K562 (cell line): ENCODE measurements around the gene KCNA10. TPM values are rescaled to one million over a fixed set of nuclear protein-coding genes. Genes with fewer than 3 reads are reported as not detected.

Experiments used
- ARID1B ChIP-seq: fragments of 450-650 bp; IDR thresholded peaks from 2 replicates; pipeline ENCODE4 v1.6.1; 2016; ENCODE audit warnings: antibody characterized with exemption, mild to moderate bottlenecking, inconsistent platforms
- ATF3 ChIP-seq, 2 experiments: fragments of 450-650 bp in 1 of 2; sonication (generic) in 1 of 2; formaldehyde crosslinking in 1 of 2; IDR thresholded peaks in 1 of 2; conservative IDR thresholded peaks in 1 of 2; 2 replicates each; pipeline versions ENCODE4 v1.6.1 to v1.8.1; 2016 to 2023; ENCODE audit warnings: mild to moderate bottlenecking in 2 of 2, moderate library complexity in 2 of 2, inconsistent platforms in 1 of 2, missing genetic modification reagents in 1 of 2
- ATF7 ChIP-seq: fragments of 450-650 bp; IDR thresholded peaks from 2 replicates; pipeline ENCODE4 v1.7.1; 2014; ENCODE audit warnings: mild to moderate bottlenecking, moderate library complexity
- BCOR ChIP-seq: fragments of 450-650 bp; IDR thresholded peaks from 2 replicates; pipeline ENCODE4 v1.6.1; 2016
- CBFA2T2 ChIP-seq: fragments of 450-650 bp; conservative IDR thresholded peaks from 2 replicates; pipeline ENCODE4 v1.6.1; 2017; ENCODE audit warnings: mild to moderate bottlenecking
- CBFA2T3 ChIP-seq: fragments of 450-650 bp; IDR thresholded peaks from 2 replicates; pipeline ENCODE4 v1.6.1; 2017
- CREB1 ChIP-seq, 2 experiments: sonication (generic) in 1 of 2; formaldehyde crosslinking in 1 of 2; IDR thresholded peaks; 2 replicates each; pipeline versions ENCODE4 v1.6.1 to v1.8.0; 2012 to 2022; ENCODE audit warnings: inconsistent platforms in 1 of 2, mild to moderate bottlenecking in 1 of 2, missing genetic modification reagents in 1 of 2, moderate library complexity in 1 of 2
- CREM ChIP-seq: IDR thresholded peaks from 2 replicates; pipeline ENCODE4 v1.6.1; 2014; ENCODE audit warnings: antibody characterized with exemption, low read depth
- CTBP1 ChIP-seq: fragments of 450-650 bp; IDR thresholded peaks from 2 replicates; pipeline ENCODE4 v1.6.1; 2016; ENCODE audit warnings: borderline replicate concordance
- ESRRA ChIP-seq: fragments of 450-650 bp; IDR thresholded peaks from 2 replicates; pipeline ENCODE4 v1.6.1; 2014; ENCODE audit warnings: low read depth, mild to moderate bottlenecking, moderate library complexity, borderline replicate concordance
- JUN ChIP-seq, 2 experiments: sonication (generic) in 1 of 2; formaldehyde crosslinking in 1 of 2; IDR thresholded peaks; 2 replicates each; pipeline versions ENCODE4 v1.6.1 to v1.8.0; 2012 to 2022; ENCODE audit warnings: borderline replicate concordance in 2 of 2, mild to moderate bottlenecking in 2 of 2, improper control_type of control experiment in 1 of 2, low read depth in 1 of 2, low read length in 1 of 2, missing genetic modification reagents in 1 of 2
- JUND ChIP-seq, 2 experiments: IDR thresholded peaks; 2 replicates in 1 of 2; 3 replicates in 1 of 2; pipeline ENCODE4 v1.6.1; 2011; ENCODE audit warnings: borderline replicate concordance in 2 of 2, low read depth in 2 of 2, low read length in 2 of 2, improper control_type of control experiment in 1 of 2, missing biosample characterization in 1 of 2, missing genetic modification characterization in 1 of 2, missing genetic modification reagents in 1 of 2
- KDM1A ChIP-seq, 2 experiments: fragments of 450-650 bp; IDR thresholded peaks; 2 replicates each; pipeline ENCODE4 v1.6.1; 2016; ENCODE audit warnings: mild to moderate bottlenecking in 2 of 2
- KLF16 ChIP-seq: IDR thresholded peaks from 2 replicates; pipeline ENCODE4 v1.6.1; 2016; ENCODE audit warnings: antibody characterized with exemption
- MIER1 ChIP-seq: fragments of 450-650 bp; IDR thresholded peaks from 2 replicates; pipeline ENCODE4 v1.6.1; 2016; ENCODE audit warnings: antibody characterized with exemption, mild to moderate bottlenecking, low read depth
- NCOR1 ChIP-seq: fragments of 450-650 bp; IDR thresholded peaks from 2 replicates; pipeline ENCODE4 v1.6.1; 2016; ENCODE audit warnings: mild to moderate bottlenecking, moderate library complexity
- SMARCA4 ChIP-seq: fragments of 450-650 bp; IDR thresholded peaks from 2 replicates; pipeline ENCODE4 v1.6.1; 2016
- STAT5A ChIP-seq: IDR thresholded peaks from 2 replicates; pipeline ENCODE4 v1.6.1; 2012; ENCODE audit warnings: low read length, inconsistent platforms, borderline replicate concordance
- TEAD1 ChIP-seq, 2 experiments: fragments of 450-650 bp in 1 of 2; sonication (generic) in 1 of 2; formaldehyde crosslinking; IDR thresholded peaks; 2 replicates each; pipeline versions ENCODE4 v1.4.0 to v1.8.0; 2020 to 2022; ENCODE audit warnings: mild to moderate bottlenecking in 2 of 2, missing genetic modification reagents in 1 of 2
- XRCC3 ChIP-seq: fragments of 450-650 bp; IDR thresholded peaks from 2 replicates; pipeline ENCODE4 v1.6.1; 2017; ENCODE audit warnings: mild to moderate bottlenecking, moderate library complexity
- ZBTB7A ChIP-seq: IDR thresholded peaks from 2 replicates; pipeline ENCODE4 v1.6.1; 2011; ENCODE audit warnings: low read depth, mild to moderate bottlenecking, low read length, moderate library complexity, borderline replicate concordance; ENCODE audit not compliant: control insufficient read depth
- ZEB2 ChIP-seq: fragments of 450-650 bp; IDR thresholded peaks from 2 replicates; pipeline ENCODE4 v1.6.1; 2016
- ZNF217 ChIP-seq: sonication (generic); formaldehyde crosslinking; IDR thresholded peaks from 2 replicates; pipeline ENCODE4 v1.8.0; 2022; ENCODE audit warnings: mild to moderate bottlenecking, missing genetic modification reagents
- ZNF511 ChIP-seq: sonication (generic); formaldehyde crosslinking; IDR thresholded peaks from 2 replicates; pipeline ENCODE4 v1.8.0; 2022; ENCODE audit warnings: mild to moderate bottlenecking, missing genetic modification reagents
- ZNF584 ChIP-seq: fragments of 200-800 bp; sonication (Bioruptor generic); IDR thresholded peaks from 2 replicates; pipeline ENCODE4 v1.6.1; 2016; ENCODE audit warnings: low read depth, mild to moderate bottlenecking, missing genetic modification characterization, missing compliant biosample characterization
- ZNF766 ChIP-seq: fragments of 200-800 bp; sonication (Bioruptor generic); conservative IDR thresholded peaks from 2 replicates; pipeline ENCODE4 v1.6.1; 2016; ENCODE audit warnings: missing genetic modification characterization, missing compliant biosample characterization
- polyA plus RNA-seq, 8 experiments: library from polyadenylated mRNA; depleted of rRNA in 4 of 8; stranded (reverse) in 5 of 8; unstranded in 3 of 8; fragments of >200 nt; fragmentation: Nextera tagmentation in 2 of 8; fragmentation: Illumina TruSeq in 1 of 8; extraction: Ambion mirVana in 2 of 8; extraction: Trizol in 1 of 8; gene quantifications; 2 replicates each; pipeline versions ENCODE4 v1.2.1 to v1.2.3, GENCODE V29; 2011 to 2014; ENCODE audit warnings: inconsistent platforms in 1 of 8, missing spikeins in 1 of 8
- total RNA-seq, 7 experiments: library from RNA; depleted of rRNA in 6 of 7; stranded (reverse); fragments of >200 nt in 6 of 7; fragmentation: Illumina TruSeq in 2 of 7; extraction: Trizol in 2 of 7; gene quantifications; 2 replicates each; pipeline versions ENCODE4 v1.2.1 to v1.2.3, GENCODE V29; 2011 to 2021; ENCODE audit warnings: low replicate concordance in 1 of 7
- TF ChIP-seq, protein P1 (sequence below), 2 experiments: fragments of 450-650 bp; conservative IDR thresholded peaks; 2 replicates each; pipeline ENCODE4 v1.6.1; 2017; ENCODE audit warnings: mild to moderate bottlenecking in 2 of 2, moderate library complexity in 2 of 2

Gene KCNA10
- total and polyA plus RNA-seq, 9 of the 15 experiments (the other 6 are each of a cell fraction or from before 2014, with no cell fraction given), result not detected

GRCh38 chr1:110477041-110477440 is 41.9 kb downstream of the KCNA10 start (continued):
- peak; percentile 92 for TF ChIP-seq JUN (IDR thresholded peaks at IDR 0.05; ENCODE audit: borderline replicate concordance, low read depth, low read length)
- no peak for TF ChIP-seq JUN (CRISPR knock-in tag; IDR thresholded peaks at IDR 0.05; ENCODE audit: borderline replicate concordance)
- peak; percentile 84 for TF ChIP-seq SMARCA4
- TF ChIP-seq ATF3 (IDR thresholded peaks at IDR 0.05), result peak; percentile 92
- TF ChIP-seq ATF3 (CRISPR knock-in tag; conservative IDR thresholded peaks at IDR 0.05), result 0 out of 2 replicates have a peak, but pooled peaks have one; percentile 40
- peak; percentile 87 for TF ChIP-seq JUND (IDR thresholded peaks at IDR 0.05; ENCODE audit: borderline replicate concordance, low read depth, low read length)
- TF ChIP-seq JUND (tag; IDR thresholded peaks at IDR 0.05; ENCODE audit: borderline replicate concordance, low read depth, low read length), result peak; percentile 92; the same call in 2 of the 3 replicates
- TF ChIP-seq ZEB2, result peak; percentile 64; the same call in 1 of the 2 replicates
- TF ChIP-seq CBFA2T3, result peak; percentile 95
- TF ChIP-seq NCOR1, result peak; percentile 70
- TF ChIP-seq ATF7, result peak; percentile 23; the same call in 1 of the 2 replicates
- TF ChIP-seq CBFA2T2, result peak; percentile 91
- TF ChIP-seq ZNF766 (CRISPR knock-in tag), result no peak
- peak; percentile 32; the same call in 1 of the 2 replicates for TF ChIP-seq BCOR
- peak; percentile 99 for TF ChIP-seq KDM1A (IDR thresholded peaks at IDR 0.05)
- TF ChIP-seq ZNF511, result no peak
- TF ChIP-seq STAT5A, result peak; percentile 62; the same call in 1 of the 2 replicates
- TF ChIP-seq ZNF584 (CRISPR knock-in tag), result 0 out of 2 replicates have a peak, but pooled peaks have one; percentile 39
- TF ChIP-seq MIER1, result no peak
- TF ChIP-seq KLF16, result peak; percentile 71
- 0 out of 2 replicates have a peak, but pooled peaks have one; percentile 5 for TF ChIP-seq CREM
- no peak for TF ChIP-seq XRCC3
- TF ChIP-seq, protein P1, sequence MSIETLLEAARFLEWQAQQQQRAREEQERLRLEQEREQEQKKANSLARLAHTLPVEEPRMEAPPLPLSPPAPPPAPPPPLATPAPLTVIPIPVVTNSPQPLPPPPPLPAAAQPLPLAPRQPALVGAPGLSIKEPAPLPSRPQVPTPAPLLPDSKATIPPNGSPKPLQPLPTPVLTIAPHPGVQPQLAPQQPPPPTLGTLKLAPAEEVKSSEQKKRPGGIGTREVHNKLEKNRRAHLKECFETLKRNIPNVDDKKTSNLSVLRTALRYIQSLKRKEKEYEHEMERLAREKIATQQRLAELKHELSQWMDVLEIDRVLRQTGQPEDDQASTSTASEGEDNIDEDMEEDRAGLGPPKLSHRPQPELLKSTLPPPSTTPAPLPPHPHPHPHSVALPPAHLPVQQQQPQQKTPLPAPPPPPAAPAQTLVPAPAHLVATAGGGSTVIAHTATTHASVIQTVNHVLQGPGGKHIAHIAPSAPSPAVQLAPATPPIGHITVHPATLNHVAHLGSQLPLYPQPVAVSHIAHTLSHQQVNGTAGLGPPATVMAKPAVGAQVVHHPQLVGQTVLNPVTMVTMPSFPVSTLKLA (conservative IDR thresholded peaks at IDR 0.05), result peak in 1 of 2 experiments; percentile 48; a peak in 1 of 4 replicates
- peak; percentile 46; the same call in 1 of the 2 replicates for TF ChIP-seq CTBP1
- peak; percentile 91 for TF ChIP-seq ARID1B
- no peak for TF ChIP-seq ZNF217
- TF ChIP-seq ZBTB7A, result no peak
- TF ChIP-seq TEAD1 (CRISPR knock-in tag; IDR thresholded peaks at IDR 0.05), result 0 out of 4 replicates have a peak, but pooled peaks of 1 of the 2 experiments have one; percentile 12
- TF ChIP-seq CREB1 (IDR thresholded peaks at IDR 0.05), result peak; percentile 34; the same call in 1 of the 2 replicates
- no peak for TF ChIP-seq CREB1 (CRISPR knock-in tag; IDR thresholded peaks at IDR 0.05)
- TF ChIP-seq ESRRA, result peak; percentile 79
